Stimulated activated CD4-positive, alpha-beta T cell treated with anti-CD3 and anti-CD28 coated beads, Interleukin-15, amount 100 ng/mL, for 48 hours (primary cell): ENCODE results near the gene DSCAM.

ENCODE experiments used
- DNase-seq, 2 donors: peaks; one replicate each; pipeline ENCODE4 v3.0.0-alpha.2; 2020; ENCODE audit warnings: low read depth in 2 of 2

Gene DSCAM

GRCh38 chr21:40134731-40135492 is 712.0 kb downstream of the DSCAM start:
- DNase-seq: no peak

- DNase-seq: no peak
Measured at GRCh38 chr21:40130476-40130875, 716.5 kb downstream of the DSCAM start.

- no peak for DNase-seq
Measured at GRCh38 chr21:40129809-40130208, 717.1 kb downstream of the DSCAM start.

GRCh38 chr21:40128891-40129290 is 718.1 kb downstream of the DSCAM start:
- DNase-seq: no peak

- no peak for DNase-seq
Measured at GRCh38 chr21:40120940-40121575, 725.9 kb downstream of the DSCAM start.

- DNase-seq: no peak
Measured at GRCh38 chr21:40118527-40118926, 728.4 kb downstream of the DSCAM start.

- DNase-seq: no peak
Measured at GRCh38 chr21:40117236-40117635, 729.7 kb downstream of the DSCAM start.

GRCh38 chr21:40115775-40116174 is 731.2 kb downstream of the DSCAM start:
- no peak for DNase-seq

- DNase-seq: no peak
Measured at GRCh38 chr21:40102682-40103081, 744.3 kb downstream of the DSCAM start.

- DNase-seq: no peak
Measured at GRCh38 chr21:40099809-40100208, 747.1 kb downstream of the DSCAM start.

GRCh38 chr21:40095477-40095876 is 751.5 kb downstream of the DSCAM start:
- no peak for DNase-seq

GRCh38 chr21:40080385-40080784 is 766.6 kb downstream of the DSCAM start:
- DNase-seq: no peak

GRCh38 chr21:40074710-40075109 is 772.2 kb downstream of the DSCAM start:
- no peak for DNase-seq

GRCh38 chr21:40074198-40074597 is 772.8 kb downstream of the DSCAM start:
- no peak for DNase-seq

GRCh38 chr21:40073642-40074041 is 773.3 kb downstream of the DSCAM start:
- DNase-seq: no peak

- no peak for DNase-seq
Measured at GRCh38 chr21:40070871-40071270, 776.1 kb downstream of the DSCAM start.

GRCh38 chr21:40067751-40068150 is 779.2 kb downstream of the DSCAM start:
- no peak for DNase-seq

- no peak for DNase-seq
Measured at GRCh38 chr21:40066221-40066620, 780.7 kb downstream of the DSCAM start.

- no peak for DNase-seq
Measured at GRCh38 chr21:40060083-40060677, 786.8 kb downstream of the DSCAM start.

- DNase-seq: no peak
Measured at GRCh38 chr21:40057331-40057730, 789.6 kb downstream of the DSCAM start.

GRCh38 chr21:40056031-40056430 is 790.9 kb downstream of the DSCAM start:
- DNase-seq: no peak

- no peak for DNase-seq
Measured at GRCh38 chr21:40054403-40054802, 792.6 kb downstream of the DSCAM start.

GRCh38 chr21:40053007-40053406 is 794.0 kb downstream of the DSCAM start:
- no peak for DNase-seq
